H1 (cell line): ENCODE data around the gene IFITM10. TPM values are rescaled to one million over a fixed set of nuclear protein-coding genes. Genes with fewer than 3 reads are reported as not detected.

Source experiments
- CBX8 ChIP-seq: fragments of 300-800, 300-1000 bp; sonication (generic); IDR thresholded peaks from 2 replicates; pipeline ENCODE4 v1.7.1; 2016; ENCODE audit warnings: low read depth, low read length, borderline replicate concordance
- GTF2F1 ChIP-seq: IDR thresholded peaks from 2 replicates; pipeline ENCODE4 v1.6.1; 2012; ENCODE audit warnings: low read depth, low read length, improper control_type of control experiment, borderline replicate concordance
- KDM5A ChIP-seq: fragments of 200-600 bp; IDR thresholded peaks from 2 replicates; pipeline ENCODE4 v1.7.1; 2012; ENCODE audit warnings: mild to moderate bottlenecking, low read length, inconsistent platforms, mixed read lengths
- PHF8 ChIP-seq: fragments of 200-600 bp; sonication (generic); conservative IDR thresholded peaks from 2 replicates; pipeline ENCODE4 v1.7.1; 2012; ENCODE audit warnings: low read depth, mild to moderate bottlenecking, inconsistent platforms, low read length, moderate library complexity
- SP2 ChIP-seq: IDR thresholded peaks from 2 replicates; pipeline ENCODE4 v1.6.1; 2012; ENCODE audit warnings: mild to moderate bottlenecking, low read length, inconsistent platforms
- polyA plus RNA-seq, 7 experiments: library from polyadenylated mRNA; depleted of rRNA in 3 of 7; stranded (reverse) in 5 of 7; unstranded in 2 of 7; fragments of >200 nt in 5 of 7; fragments of 200-250 nt in 2 of 7; gene quantifications; 1 replicate in 5 of 7; 2 replicates in 1 of 7; 4 replicates in 1 of 7; pipeline versions ENCODE4 v1.2.1 to v1.2.3, GENCODE V29; 2011 to 2013; ENCODE audit warnings: missing spikeins in 2 of 7, mixed read lengths in 2 of 7
- total RNA-seq: library from RNA; stranded (reverse); fragmentation: NEBNext Ultra II Directional; extraction: Animal tissue kit (Norgen Biotek cat#: 25700); gene quantifications from 2 replicates; pipeline ENCODE4 v1.2.1, GENCODE V29; 2021
- TF ChIP-seq, protein P1 (sequence below): fragments of 300-600 bp; sonication (generic); IDR thresholded peaks from 2 replicates; pipeline ENCODE4 v1.7.1; 2012; ENCODE audit warnings: low read length, moderate library complexity, mild to moderate bottlenecking, inconsistent platforms; ENCODE audit not compliant: insufficient replicate concordance

Gene IFITM10
- total and polyA plus RNA-seq, 2 of the 8 experiments (the other 6 are each of a cell fraction or from before 2014, with no cell fraction given) = 0.08 to 0.22 TPM

DNA sequence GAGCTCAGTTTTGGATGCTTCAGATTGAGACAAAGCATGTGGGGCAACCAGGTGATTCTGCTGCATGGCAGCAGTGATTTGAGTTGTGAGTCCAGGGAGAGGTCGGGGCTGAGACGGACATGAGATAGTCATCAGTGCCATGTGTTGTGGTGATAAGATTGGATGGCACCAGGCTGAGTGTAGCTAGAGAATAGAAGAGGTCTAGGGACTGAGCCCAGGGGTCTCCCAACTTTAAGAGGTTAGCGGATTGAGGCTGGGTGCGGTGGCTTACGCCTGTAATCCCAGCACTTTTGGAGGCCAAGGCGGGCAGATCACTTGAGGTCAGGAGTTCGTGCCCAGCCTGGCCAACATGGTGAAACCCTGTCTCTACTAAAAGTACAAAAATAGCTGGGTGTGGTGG is 19.7 kb upstream of the IFITM10 start (continued):
- TF ChIP-seq, protein P1, sequence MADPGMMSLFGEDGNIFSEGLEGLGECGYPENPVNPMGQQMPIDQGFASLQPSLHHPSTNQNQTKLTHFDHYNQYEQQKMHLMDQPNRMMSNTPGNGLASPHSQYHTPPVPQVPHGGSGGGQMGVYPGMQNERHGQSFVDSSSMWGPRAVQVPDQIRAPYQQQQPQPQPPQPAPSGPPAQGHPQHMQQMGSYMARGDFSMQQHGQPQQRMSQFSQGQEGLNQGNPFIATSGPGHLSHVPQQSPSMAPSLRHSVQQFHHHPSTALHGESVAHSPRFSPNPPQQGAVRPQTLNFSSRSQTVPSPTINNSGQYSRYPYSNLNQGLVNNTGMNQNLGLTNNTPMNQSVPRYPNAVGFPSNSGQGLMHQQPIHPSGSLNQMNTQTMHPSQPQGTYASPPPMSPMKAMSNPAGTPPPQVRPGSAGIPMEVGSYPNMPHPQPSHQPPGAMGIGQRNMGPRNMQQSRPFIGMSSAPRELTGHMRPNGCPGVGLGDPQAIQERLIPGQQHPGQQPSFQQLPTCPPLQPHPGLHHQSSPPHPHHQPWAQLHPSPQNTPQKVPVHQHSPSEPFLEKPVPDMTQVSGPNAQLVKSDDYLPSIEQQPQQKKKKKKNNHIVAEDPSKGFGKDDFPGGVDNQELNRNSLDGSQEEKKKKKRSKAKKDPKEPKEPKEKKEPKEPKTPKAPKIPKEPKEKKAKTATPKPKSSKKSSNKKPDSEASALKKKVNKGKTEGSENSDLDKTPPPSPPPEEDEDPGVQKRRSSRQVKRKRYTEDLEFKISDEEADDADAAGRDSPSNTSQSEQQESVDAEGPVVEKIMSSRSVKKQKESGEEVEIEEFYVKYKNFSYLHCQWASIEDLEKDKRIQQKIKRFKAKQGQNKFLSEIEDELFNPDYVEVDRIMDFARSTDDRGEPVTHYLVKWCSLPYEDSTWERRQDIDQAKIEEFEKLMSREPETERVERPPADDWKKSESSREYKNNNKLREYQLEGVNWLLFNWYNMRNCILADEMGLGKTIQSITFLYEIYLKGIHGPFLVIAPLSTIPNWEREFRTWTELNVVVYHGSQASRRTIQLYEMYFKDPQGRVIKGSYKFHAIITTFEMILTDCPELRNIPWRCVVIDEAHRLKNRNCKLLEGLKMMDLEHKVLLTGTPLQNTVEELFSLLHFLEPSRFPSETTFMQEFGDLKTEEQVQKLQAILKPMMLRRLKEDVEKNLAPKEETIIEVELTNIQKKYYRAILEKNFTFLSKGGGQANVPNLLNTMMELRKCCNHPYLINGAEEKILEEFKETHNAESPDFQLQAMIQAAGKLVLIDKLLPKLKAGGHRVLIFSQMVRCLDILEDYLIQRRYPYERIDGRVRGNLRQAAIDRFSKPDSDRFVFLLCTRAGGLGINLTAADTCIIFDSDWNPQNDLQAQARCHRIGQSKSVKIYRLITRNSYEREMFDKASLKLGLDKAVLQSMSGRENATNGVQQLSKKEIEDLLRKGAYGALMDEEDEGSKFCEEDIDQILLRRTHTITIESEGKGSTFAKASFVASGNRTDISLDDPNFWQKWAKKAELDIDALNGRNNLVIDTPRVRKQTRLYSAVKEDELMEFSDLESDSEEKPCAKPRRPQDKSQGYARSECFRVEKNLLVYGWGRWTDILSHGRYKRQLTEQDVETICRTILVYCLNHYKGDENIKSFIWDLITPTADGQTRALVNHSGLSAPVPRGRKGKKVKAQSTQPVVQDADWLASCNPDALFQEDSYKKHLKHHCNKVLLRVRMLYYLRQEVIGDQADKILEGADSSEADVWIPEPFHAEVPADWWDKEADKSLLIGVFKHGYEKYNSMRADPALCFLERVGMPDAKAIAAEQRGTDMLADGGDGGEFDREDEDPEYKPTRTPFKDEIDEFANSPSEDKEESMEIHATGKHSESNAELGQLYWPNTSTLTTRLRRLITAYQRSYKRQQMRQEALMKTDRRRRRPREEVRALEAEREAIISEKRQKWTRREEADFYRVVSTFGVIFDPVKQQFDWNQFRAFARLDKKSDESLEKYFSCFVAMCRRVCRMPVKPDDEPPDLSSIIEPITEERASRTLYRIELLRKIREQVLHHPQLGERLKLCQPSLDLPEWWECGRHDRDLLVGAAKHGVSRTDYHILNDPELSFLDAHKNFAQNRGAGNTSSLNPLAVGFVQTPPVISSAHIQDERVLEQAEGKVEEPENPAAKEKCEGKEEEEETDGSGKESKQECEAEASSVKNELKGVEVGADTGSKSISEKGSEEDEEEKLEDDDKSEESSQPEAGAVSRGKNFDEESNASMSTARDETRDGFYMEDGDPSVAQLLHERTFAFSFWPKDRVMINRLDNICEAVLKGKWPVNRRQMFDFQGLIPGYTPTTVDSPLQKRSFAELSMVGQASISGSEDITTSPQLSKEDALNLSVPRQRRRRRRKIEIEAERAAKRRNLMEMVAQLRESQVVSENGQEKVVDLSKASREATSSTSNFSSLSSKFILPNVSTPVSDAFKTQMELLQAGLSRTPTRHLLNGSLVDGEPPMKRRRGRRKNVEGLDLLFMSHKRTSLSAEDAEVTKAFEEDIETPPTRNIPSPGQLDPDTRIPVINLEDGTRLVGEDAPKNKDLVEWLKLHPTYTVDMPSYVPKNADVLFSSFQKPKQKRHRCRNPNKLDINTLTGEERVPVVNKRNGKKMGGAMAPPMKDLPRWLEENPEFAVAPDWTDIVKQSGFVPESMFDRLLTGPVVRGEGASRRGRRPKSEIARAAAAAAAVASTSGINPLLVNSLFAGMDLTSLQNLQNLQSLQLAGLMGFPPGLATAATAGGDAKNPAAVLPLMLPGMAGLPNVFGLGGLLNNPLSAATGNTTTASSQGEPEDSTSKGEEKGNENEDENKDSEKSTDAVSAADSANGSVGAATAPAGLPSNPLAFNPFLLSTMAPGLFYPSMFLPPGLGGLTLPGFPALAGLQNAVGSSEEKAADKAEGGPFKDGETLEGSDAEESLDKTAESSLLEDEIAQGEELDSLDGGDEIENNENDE = no peak
- no peak for TF ChIP-seq KDM5A
- TF ChIP-seq GTF2F1 = no peak
- TF ChIP-seq PHF8 = no peak
- TF ChIP-seq SP2 = no peak
- no peak for TF ChIP-seq CBX8
